OCI-LY1 (cell line): Measurements from ENCODE around the gene SYT2.
A peak's percentile ranks its signal among the peaks of the same experiment; 100 is the strongest.

Experiments
- H2AFZ ChIP-seq: fragments of 200-600 bp; sonication (generic), shearing (Covaris generic); 2 replicates; pipeline ENCODE4 v1.6.0; 2014; ENCODE audit warnings: antibody characterized with exemption, mild to moderate bottlenecking, low read length
- H3F3A ChIP-seq: fragments of 200-600 bp; sonication (generic), shearing (Covaris generic); 2 replicates; pipeline ENCODE4 v1.6.0; 2014; ENCODE audit warnings: mild to moderate bottlenecking, antibody characterized with exemption, low read length, moderate library complexity; ENCODE audit not compliant: insufficient read depth
- H3K27ac ChIP-seq: fragments of 200-600 bp; sonication (generic); 2 replicates; pipeline ENCODE4 v1.5.1; 2014; ENCODE audit warnings: low read length, mixed run types, mild to moderate bottlenecking, low read depth; ENCODE audit not compliant: poor library complexity, severe bottlenecking
- H3K27me3 ChIP-seq: fragments of 200-600 bp; sonication (generic); 2 replicates; pipeline ENCODE4 v1.6.0; 2014; ENCODE audit warnings: antibody characterized with exemption, mild to moderate bottlenecking, low read length, moderate library complexity; ENCODE audit not compliant: insufficient read depth
- H3K36me3 ChIP-seq: fragments of 200-600 bp; sonication (generic); 2 replicates; pipeline ENCODE4 v1.6.1; 2014; ENCODE audit warnings: mild to moderate bottlenecking, antibody characterized with exemption, low read length, moderate library complexity, mixed read lengths; ENCODE audit not compliant: insufficient read depth
- H3K4me1 ChIP-seq: fragments of 200-600 bp; sonication (generic); 2 replicates; pipeline ENCODE4 v1.5.1; 2014; ENCODE audit warnings: mild to moderate bottlenecking, low read length, moderate library complexity; ENCODE audit not compliant: insufficient read depth, severe bottlenecking
- H3K4me2 ChIP-seq: fragments of 200-600 bp; sonication (generic), shearing (Covaris generic); 2 replicates; pipeline ENCODE4 v1.6.1; 2014; ENCODE audit warnings: low read length
- H3K4me3 ChIP-seq: fragments of 200-600 bp; sonication (generic); 2 replicates; pipeline ENCODE4 v1.5.1; 2014; ENCODE audit warnings: low read length, low read depth, mild to moderate bottlenecking, mixed read lengths; ENCODE audit not compliant: poor library complexity, severe bottlenecking
- H3K79me2 ChIP-seq: fragments of 200-600 bp; shearing (Covaris generic); 2 replicates; pipeline ENCODE4 v1.6.1; 2016; ENCODE audit warnings: mixed run types, low read length, mixed read lengths; ENCODE audit not compliant: insufficient read depth
- H3K9ac ChIP-seq: fragments of 200-600 bp; sonication (generic), shearing (Covaris generic); 2 replicates; pipeline ENCODE4 v1.6.1; 2014; ENCODE audit warnings: mild to moderate bottlenecking, low read length, mixed read lengths
- H3K9me2 ChIP-seq: fragments of 200-600 bp; sonication (generic), shearing (Covaris generic); 2 replicates; pipeline ENCODE4 v1.6.1; 2014; ENCODE audit warnings: low read depth, mild to moderate bottlenecking, low read length, mixed read lengths
- H3K9me3 ChIP-seq: fragments of 200-600 bp; shearing (Covaris generic); 2 replicates; pipeline ENCODE4 v1.6.1; 2014; ENCODE audit warnings: low read length, mixed read lengths
- H4K20me1 ChIP-seq: fragments of 200-600 bp; sonication (generic), shearing (Covaris generic); 2 replicates; pipeline ENCODE4 v1.6.0; 2016; ENCODE audit warnings: mild to moderate bottlenecking, low read length; ENCODE audit not compliant: insufficient read depth
- EZH2 ChIP-seq: fragments of 200-600 bp; sonication (generic), shearing (Covaris generic); IDR thresholded peaks from 2 replicates; pipeline ENCODE4 v1.8.0; 2017; ENCODE audit warnings: borderline replicate concordance, mixed run types, mild to moderate bottlenecking, antibody characterized with exemption, low read length, moderate library complexity, mixed read lengths
- TF ChIP-seq, protein P1 (sequence below): fragments of 200-600 bp; sonication (generic), shearing (Covaris generic); IDR thresholded peaks from 2 replicates; pipeline ENCODE4 v1.5.1; 2017; ENCODE audit warnings: mild to moderate bottlenecking, antibody characterized with exemption, low read length, moderate library complexity, mixed read lengths

SYT2 gene

DNA sequence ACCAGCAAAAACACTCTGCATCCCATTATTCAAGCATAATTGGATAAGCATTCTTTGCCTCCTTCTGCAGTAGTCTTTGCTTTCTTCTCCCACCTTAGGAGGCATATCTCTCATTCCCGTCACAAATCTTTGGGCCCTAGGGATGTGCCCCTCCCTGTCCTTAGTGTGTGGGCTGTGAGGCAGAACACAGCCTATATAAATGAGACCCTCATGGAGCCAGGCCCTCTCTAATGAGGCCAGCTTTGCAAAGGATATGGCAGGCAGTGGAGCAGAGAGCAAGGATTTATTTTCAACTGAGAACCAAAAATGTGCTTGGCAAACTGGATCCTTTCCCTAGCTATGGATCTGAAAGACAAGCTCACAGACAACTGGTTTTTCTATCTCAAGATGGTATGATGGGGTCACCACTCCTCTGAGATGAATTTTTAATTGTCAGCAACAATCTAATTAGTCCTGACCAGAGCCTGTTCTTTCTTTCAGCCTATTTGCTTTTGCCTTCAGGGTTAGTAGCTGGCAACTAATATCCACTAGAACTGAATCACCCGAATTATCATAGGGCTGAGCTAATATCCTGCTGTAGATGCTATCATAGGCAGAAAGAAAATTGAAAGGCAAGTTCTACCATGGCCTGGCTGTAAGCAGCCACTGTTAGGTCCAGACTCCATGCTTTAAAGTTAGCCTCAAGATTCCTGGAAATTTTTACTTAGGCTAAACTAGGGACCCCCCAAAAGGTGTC is 134.2 kb downstream of the SYT2 start:
- no peaks in the 10 kb centered on the region for H3K79me2 ChIP-seq
- no peaks in the 10 kb centered on the region for H4K20me1 ChIP-seq
- no peak overlapping the region for H2AFZ ChIP-seq
- H3K36me3 ChIP-seq, result no peaks in the 10 kb centered on the region
- H3K4me3 ChIP-seq, result no peak overlapping the region
- no peak overlapping the region for H3K9ac ChIP-seq
- no peaks in the 10 kb centered on the region for H3K9me2 ChIP-seq
- no peaks in the 10 kb centered on the region for H3K9me3 ChIP-seq
- H3K27ac ChIP-seq, result no peak overlapping the region
- no peak overlapping the region for H3K4me2 ChIP-seq
- H3K27me3 ChIP-seq, result no peaks in the 10 kb centered on the region
- TF ChIP-seq EZH2, result no peak
- TF ChIP-seq, protein P1, sequence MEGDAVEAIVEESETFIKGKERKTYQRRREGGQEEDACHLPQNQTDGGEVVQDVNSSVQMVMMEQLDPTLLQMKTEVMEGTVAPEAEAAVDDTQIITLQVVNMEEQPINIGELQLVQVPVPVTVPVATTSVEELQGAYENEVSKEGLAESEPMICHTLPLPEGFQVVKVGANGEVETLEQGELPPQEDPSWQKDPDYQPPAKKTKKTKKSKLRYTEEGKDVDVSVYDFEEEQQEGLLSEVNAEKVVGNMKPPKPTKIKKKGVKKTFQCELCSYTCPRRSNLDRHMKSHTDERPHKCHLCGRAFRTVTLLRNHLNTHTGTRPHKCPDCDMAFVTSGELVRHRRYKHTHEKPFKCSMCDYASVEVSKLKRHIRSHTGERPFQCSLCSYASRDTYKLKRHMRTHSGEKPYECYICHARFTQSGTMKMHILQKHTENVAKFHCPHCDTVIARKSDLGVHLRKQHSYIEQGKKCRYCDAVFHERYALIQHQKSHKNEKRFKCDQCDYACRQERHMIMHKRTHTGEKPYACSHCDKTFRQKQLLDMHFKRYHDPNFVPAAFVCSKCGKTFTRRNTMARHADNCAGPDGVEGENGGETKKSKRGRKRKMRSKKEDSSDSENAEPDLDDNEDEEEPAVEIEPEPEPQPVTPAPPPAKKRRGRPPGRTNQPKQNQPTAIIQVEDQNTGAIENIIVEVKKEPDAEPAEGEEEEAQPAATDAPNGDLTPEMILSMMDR, result no peak
- H3F3A ChIP-seq, result no peaks in the 10 kb centered on the region
- no peaks in the 10 kb centered on the region for H3K4me1 ChIP-seq

DNA sequence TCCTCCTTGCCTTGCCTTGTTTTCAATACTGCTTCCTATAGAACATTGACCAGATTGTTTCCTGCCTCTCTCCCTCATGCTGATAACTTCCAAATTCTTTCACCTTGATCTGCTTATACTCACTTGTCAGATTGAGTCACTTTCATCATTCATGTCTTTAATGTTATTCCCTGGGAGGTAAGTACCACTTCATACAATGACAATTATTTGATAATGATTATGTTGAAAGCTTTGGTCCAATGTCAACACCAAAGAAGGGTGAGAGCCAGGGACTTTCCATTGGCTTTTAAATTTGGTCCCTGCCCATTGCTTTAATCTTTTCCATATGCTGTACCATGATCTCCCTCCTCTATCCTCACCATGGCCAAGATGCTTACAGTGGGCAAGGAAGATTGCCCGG is 137.4 kb downstream of the SYT2 start:
- Histone ChIP-seq H3K9me3 (no peaks in the 10 kb centered on the region), H3K9me2 (no peaks in the 10 kb centered on the region), H3K9ac (no peak overlapping the region), H4K20me1 (no peaks in the 10 kb centered on the region), H3K27ac (no peak overlapping the region), H3K27me3 (no peaks in the 10 kb centered on the region), H2AFZ (no peak overlapping the region), H3K79me2 (no peaks in the 10 kb centered on the region), H3F3A (no peaks in the 10 kb centered on the region), H3K4me3 (no peak overlapping the region), H3K4me1 (no peaks in the 10 kb centered on the region), H3K4me2 (no peak overlapping the region), H3K36me3 (peaks cover 5% of the 10 kb centered on the region; the same call in 1 of the 2 replicates)
- TF ChIP-seq EZH2, result no peak
- TF ChIP-seq, protein P1, result no peak

DNA sequence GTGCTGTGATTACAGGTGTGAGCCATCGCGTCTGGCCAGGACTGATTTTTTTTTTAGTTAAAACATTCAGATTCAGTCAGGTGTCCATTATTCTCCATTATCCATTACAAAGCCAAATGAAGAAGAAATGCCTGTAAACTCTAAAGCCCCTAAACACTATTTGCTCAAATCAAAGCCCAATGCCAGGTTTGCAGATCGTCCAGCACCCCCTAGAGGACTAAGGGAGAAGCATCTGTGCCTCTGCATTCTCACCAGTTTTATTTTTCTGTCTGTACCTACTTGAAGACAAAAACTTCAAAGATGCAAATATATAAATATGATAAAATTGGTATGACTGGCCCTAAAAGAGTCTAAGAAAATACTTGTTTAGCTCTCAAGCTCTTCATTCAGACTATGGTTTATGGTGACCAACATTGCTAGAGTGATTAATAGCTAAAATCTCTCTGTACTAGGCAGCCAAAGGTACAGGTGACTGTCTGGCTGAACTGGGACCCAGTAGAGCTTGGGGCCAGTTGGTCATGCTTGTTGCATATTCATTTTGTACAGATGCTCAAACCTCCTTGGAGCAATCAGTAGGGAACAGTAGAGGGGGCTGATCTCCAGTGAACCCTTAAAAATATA is 138.4 kb downstream of the SYT2 start:
- H3K4me2 ChIP-seq, result no peak overlapping the region
- TF ChIP-seq, protein P1, result peak; percentile 88
- TF ChIP-seq EZH2, result no peak
- H3K4me1 ChIP-seq, result peaks cover 2% of the 10 kb centered on the region
- H3K27ac ChIP-seq, result no peak overlapping the region
- no peaks in the 10 kb centered on the region for H3K9me2 ChIP-seq
- no peak overlapping the region for H3K4me3 ChIP-seq
- no peaks in the 10 kb centered on the region for H3K79me2 ChIP-seq
- H3K27me3 ChIP-seq, result no peaks in the 10 kb centered on the region
- no peaks in the 10 kb centered on the region for H4K20me1 ChIP-seq
- H3K9me3 ChIP-seq, result no peaks in the 10 kb centered on the region
- no peak overlapping the region for H3K9ac ChIP-seq
- H2AFZ ChIP-seq, result no peak overlapping the region
- peaks cover 9% of the 10 kb centered on the region; the same call in 1 of the 2 replicates for H3K36me3 ChIP-seq
- H3F3A ChIP-seq, result no peaks in the 10 kb centered on the region
